GM23248 (cell line): ENCODE data around the gene ATP8B3.

ENCODE experiments used
- EZH2 ChIP-seq: fragments of 200-600 bp; sonication (generic); IDR thresholded peaks from 2 replicates; pipeline ENCODE4 v1.6.1; 2018; ENCODE audit warnings: antibody characterized with exemption, mild to moderate bottlenecking; ENCODE audit not compliant: insufficient read depth, poor library complexity, severe bottlenecking
- EZH2phosphoT487 ChIP-seq: fragments of 200-600 bp; sonication (generic); IDR thresholded peaks from 2 replicates; pipeline ENCODE4 v1.6.1; 2018; ENCODE audit warnings: antibody characterized with exemption, moderate library complexity, mild to moderate bottlenecking, low read depth; ENCODE audit not compliant: insufficient read depth

DNA sequence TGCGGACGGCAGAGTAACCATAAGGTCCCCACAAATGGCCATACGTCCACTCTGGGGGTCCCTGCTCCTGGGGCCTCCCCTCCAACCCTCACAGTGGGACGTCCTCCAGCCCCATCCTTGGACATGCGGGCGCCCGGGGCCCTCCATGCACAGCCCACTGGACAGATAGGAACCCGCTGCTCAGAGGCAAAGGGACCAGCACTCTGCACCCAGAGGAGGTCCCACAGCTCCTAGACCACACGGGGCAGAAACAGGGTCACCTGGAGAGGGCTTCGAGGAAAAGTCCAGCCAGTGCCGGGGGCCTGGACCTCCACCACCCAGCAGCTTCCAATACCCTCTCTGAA, 25.1 kb upstream of the ATP8B3 start:
- no peak for TF ChIP-seq EZH2
- TF ChIP-seq EZH2phosphoT487: no peak
